ENCODE results near the gene RHO. TPM values are rescaled to one million over a fixed set of nuclear protein-coding genes. Genes with fewer than 3 reads are reported as not detected.

RHO gene
- total and polyA plus RNA-seq, 2 donors (not counting 3 experiments of a cell fraction or from before 2014, with no cell fraction given), result not detected

DNA sequence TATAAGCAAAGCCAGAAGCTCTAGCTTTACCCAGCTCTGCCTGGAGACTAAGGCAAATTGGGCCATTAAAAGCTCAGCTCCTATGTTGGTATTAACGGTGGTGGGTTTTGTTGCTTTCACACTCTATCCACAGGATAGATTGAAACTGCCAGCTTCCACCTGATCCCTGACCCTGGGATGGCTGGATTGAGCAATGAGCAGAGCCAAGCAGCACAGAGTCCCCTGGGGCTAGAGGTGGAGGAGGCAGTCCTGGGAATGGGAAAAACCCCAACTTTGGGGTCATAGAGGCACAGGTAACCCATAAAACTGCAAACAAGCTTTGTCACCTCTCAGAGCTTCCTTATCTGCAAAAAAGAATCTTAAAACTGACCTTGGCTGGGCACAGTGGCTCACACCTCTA, 6.6 kb downstream of the RHO start:
- no peak for DNase-seq (ENCODE audit: low read depth, low spot score)
- POLR2A ChIA-PET, result no interaction called here

DNA sequence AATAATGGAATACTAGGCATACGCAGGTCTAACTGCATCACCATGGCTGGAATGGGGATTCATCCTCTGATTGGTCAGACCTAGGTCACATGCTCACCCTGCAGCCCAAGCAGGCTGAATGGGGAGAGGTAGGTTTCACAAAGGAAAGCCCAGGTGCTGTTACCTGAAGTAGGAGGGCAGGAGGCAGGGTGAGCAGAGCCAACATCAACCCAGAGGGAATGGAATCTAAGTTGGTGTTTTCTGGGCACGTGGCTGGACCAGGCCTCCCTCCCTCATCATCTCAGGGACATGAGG, 7.9 kb downstream of the RHO start:
- H2AFZ ChIP-seq (ENCODE audit: low read depth, low read length), result no peak overlapping the region
- no peak overlapping the region for H3K9ac ChIP-seq (replicated peaks; ENCODE audit: extremely low read depth, insufficient read depth, low read length)
- intact Hi-C loops (cut with micrococcal nuclease), result no loop called here
- TF ChIP-seq JUN (IDR thresholded peaks at IDR 0.05; ENCODE audit: borderline replicate concordance, insufficient read depth, insufficient read length, low read depth) (no peak), EZH2 (IDR thresholded peaks at IDR 0.05; ENCODE audit: borderline replicate concordance, low read depth, low read length, severe bottlenecking) (no peak), GATA2 (IDR thresholded peaks at IDR 0.05; ENCODE audit: insufficient read depth, insufficient read length, low read depth, low read length) (no peak), FOS (IDR thresholded peaks at IDR 0.05; ENCODE audit: borderline replicate concordance, insufficient read depth, low read length) (no peak)
- ChIA-PET CTCF (interaction anchor here (1.4 kb wide), 2 partner anchors 19 to 32 kb away, joined by 3 read pairs; no protein-coding TSS in a partner anchor), POLR2A (no interaction called here)
- no peaks in the 10 kb centered on the region for H3K79me2 ChIP-seq (ENCODE audit: control insufficient read depth, insufficient read depth, low read length)
- FAIRE-seq, result no peak
- no peak overlapping the region for H3K4me2 ChIP-seq (ENCODE audit: insufficient read depth, low read length)
- H3K27ac ChIP-seq (ENCODE audit: insufficient read depth, low read depth, low read length), result no peak overlapping the region
- no peaks in the 10 kb centered on the region for H3K36me3 ChIP-seq (ENCODE audit: control insufficient read depth in 2 of 2, extremely low read depth in 1 of 2, insufficient read depth in 2 of 2, low read length in 2 of 2)
- no peaks in the 10 kb centered on the region for H3K4me1 ChIP-seq (ENCODE audit: control insufficient read depth, extremely low read depth, insufficient read depth, low read length)
- no peaks in the 10 kb centered on the region for H4K20me1 ChIP-seq (replicated peaks; ENCODE audit: control insufficient read depth, extremely low read depth, insufficient read depth, low read length)
- no peak overlapping the region for H3K4me3 ChIP-seq (replicated peaks in 1 of 3; ENCODE audit: insufficient read depth in 1 of 3, low read depth in 1 of 3, low read length in 3 of 3)
- no peak for DNase-seq (ENCODE audit: low read depth, low spot score)
- BruUV-seq (replicated peaks), result no TSS peak
- no peaks in the 10 kb centered on the region for H3K9me1 ChIP-seq (replicated peaks; ENCODE audit: control insufficient read depth, extremely low read depth, insufficient read depth, low read length)
- H3K9me3 ChIP-seq (replicated peaks; ENCODE audit: control insufficient read depth, insufficient read depth, low read length), result no peaks in the 10 kb centered on the region
- dilution Hi-C loops (cut with MboI; ENCODE audit: extremely low pct_ligation_motif_present, low sequenced_read_pairs), result no loop called here
- no peaks in the 10 kb centered on the region for H3K27me3 ChIP-seq (ENCODE audit: control insufficient read depth in 2 of 2, insufficient read depth in 2 of 2, low read length in 2 of 2)

More for the DNA sequence above, 6.6 kb downstream of the RHO start:
- CTCF ChIA-PET, result interaction anchor here (0.8 to 1.5 kb wide), 7 partner anchors 9 to 45 kb away, joined by 3 to 8 read pairs (median 3); partner anchors contain the start of gene H1-8
- intact Hi-C loops (cut with micrococcal nuclease) (no loop called here), dilution Hi-C loops (cut with MboI; ENCODE audit: extremely low pct_ligation_motif_present, low sequenced_read_pairs) (no loop called here)
- no peak overlapping the region for H3K27ac ChIP-seq (ENCODE audit: insufficient read depth, low read depth, low read length)
- no peaks in the 10 kb centered on the region for H3K9me1 ChIP-seq (replicated peaks; ENCODE audit: control insufficient read depth, extremely low read depth, insufficient read depth, low read length)
- no peak overlapping the region for H3K4me3 ChIP-seq (replicated peaks in 1 of 3; ENCODE audit: insufficient read depth in 1 of 3, low read depth in 1 of 3, low read length in 3 of 3)
- FAIRE-seq, result no peak
- H3K9ac ChIP-seq (replicated peaks; ENCODE audit: extremely low read depth, insufficient read depth, low read length), result no peak overlapping the region
- no TSS peak for BruUV-seq (replicated peaks)
- H3K36me3 ChIP-seq (ENCODE audit: control insufficient read depth in 2 of 2, extremely low read depth in 1 of 2, insufficient read depth in 2 of 2, low read length in 2 of 2), result no peaks in the 10 kb centered on the region
- no peaks in the 10 kb centered on the region for H3K79me2 ChIP-seq (ENCODE audit: control insufficient read depth, insufficient read depth, low read length)
- no peaks in the 10 kb centered on the region for H3K27me3 ChIP-seq (ENCODE audit: control insufficient read depth in 2 of 2, insufficient read depth in 2 of 2, low read length in 2 of 2)
- H3K4me1 ChIP-seq (ENCODE audit: control insufficient read depth, extremely low read depth, insufficient read depth, low read length), result peaks cover 3% of the 10 kb centered on the region
- no peak overlapping the region for H3K4me2 ChIP-seq (ENCODE audit: insufficient read depth, low read length)
- TF ChIP-seq POLR2AphosphoS5 (IDR thresholded peaks at IDR 0.05; ENCODE audit: insufficient read depth, low read depth, low read length) (no peak), MYC (IDR thresholded peaks at IDR 0.05; ENCODE audit: low read depth, low read length) (no peak), POLR2A (IDR thresholded peaks at IDR 0.05; ENCODE audit: low read depth, low read length) (no peak), GATA2 (IDR thresholded peaks at IDR 0.05; ENCODE audit: insufficient read depth, insufficient read length, low read depth, low read length) (no peak)
- H4K20me1 ChIP-seq (replicated peaks; ENCODE audit: control insufficient read depth, extremely low read depth, insufficient read depth, low read length), result no peaks in the 10 kb centered on the region
- no peak overlapping the region for H2AFZ ChIP-seq (ENCODE audit: low read depth, low read length)
- H3K9me3 ChIP-seq (replicated peaks; ENCODE audit: control insufficient read depth, insufficient read depth, low read length), result no peaks in the 10 kb centered on the region

Measured in endothelial cell of umbilical vein (primary cell).